DMS 273 treated with DMSO at 0.1 percent for 48 hours (cell line): ENCODE data around the gene TBX21.

Experiments used
- DNase-seq: peaks from one replicate; lab custom pipeline; 2025; lab: John Stamatoyannopoulos, UW

The TBX21 gene

DNA sequence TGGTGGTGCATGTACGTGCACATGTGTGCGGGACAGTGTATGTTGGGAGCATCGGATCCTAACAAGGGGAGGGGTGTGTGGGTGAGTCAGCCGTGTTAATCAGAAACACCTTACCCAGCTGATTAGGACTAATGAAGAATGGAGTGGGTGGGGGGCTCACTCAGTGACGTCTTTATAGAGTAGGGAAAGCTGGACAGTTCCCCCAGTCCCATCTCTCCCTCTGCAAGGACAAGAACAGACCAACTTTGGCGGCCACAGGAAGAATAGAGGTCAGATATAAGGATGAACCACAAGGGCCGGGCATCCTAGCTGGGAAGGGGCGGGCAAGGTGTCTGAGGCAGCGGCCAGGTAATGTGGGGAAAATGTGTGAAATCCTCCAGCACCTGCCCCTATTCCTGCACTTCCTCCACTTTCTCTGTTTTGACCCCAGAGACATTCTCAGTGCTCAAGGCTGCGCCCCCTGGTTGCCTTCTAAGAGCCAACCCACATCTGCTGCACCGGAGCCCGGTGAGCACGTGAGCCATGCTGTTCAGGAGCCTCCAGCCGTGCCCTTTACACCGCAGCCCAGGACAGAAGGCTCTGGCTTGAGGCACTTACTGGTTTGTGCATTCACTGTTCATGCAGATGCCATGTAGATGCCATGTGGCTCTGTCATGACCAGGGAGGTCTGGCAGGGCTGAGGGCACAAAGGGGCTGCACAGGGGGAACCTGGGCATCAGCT, 18.9 kb upstream of the TBX21 start:
- DNase-seq, result no peak

GRCh38 chr17:47714773-47715396, 18.2 kb upstream of the TBX21 start:
- no peak for DNase-seq

GRCh38 chr17:47715669-47716325, 17.2 kb upstream of the TBX21 start:
- DNase-seq, result no peak

- no peak for DNase-seq
Measured at GRCh38 chr17:47716375-47716774, 16.7 kb upstream of the TBX21 start.

- DNase-seq, result no peak
Measured at GRCh38 chr17:47717261-47717697, 15.8 kb upstream of the TBX21 start.

- DNase-seq, result no peak
Measured at GRCh38 chr17:47717979-47718621, 14.9 kb upstream of the TBX21 start.

DNA sequence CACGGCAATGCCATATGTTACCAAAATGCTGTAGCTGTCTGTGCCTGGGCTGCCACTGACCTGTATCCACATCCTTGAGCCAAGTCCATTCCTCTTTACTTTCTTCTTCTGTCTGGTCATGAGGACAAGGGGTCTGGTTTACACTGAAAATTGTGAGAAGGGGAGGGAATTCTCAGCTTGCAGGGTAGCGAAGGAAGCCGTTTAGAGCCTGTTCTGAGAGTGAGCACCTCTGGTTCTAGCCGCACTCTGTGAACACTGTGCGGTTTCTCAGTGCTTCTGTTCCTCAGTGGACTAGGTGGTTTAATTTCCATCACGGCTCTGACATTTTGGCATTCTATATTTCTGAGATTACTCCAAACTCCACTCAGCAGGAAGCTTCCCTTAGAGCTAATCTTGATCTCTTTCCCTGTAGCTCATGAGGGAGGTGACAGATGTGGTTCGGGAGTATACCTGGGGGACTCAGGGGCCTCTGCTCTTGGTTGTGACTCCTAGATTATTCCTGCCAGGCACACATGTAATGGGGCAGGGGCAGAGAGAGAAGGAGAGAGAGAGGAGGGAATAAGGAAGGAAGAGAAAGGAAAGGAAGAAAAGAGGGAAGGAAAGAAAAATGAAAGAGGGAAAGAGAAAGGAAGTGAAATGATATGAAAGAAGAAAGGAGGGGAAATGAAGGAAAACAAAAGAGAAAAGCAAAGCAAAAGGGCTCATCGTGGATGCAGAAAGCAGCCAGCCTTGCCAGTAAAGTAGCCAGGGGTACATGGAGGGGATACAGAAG, 14.2 kb upstream of the TBX21 start:
- DNase-seq, result no peak

DNA sequence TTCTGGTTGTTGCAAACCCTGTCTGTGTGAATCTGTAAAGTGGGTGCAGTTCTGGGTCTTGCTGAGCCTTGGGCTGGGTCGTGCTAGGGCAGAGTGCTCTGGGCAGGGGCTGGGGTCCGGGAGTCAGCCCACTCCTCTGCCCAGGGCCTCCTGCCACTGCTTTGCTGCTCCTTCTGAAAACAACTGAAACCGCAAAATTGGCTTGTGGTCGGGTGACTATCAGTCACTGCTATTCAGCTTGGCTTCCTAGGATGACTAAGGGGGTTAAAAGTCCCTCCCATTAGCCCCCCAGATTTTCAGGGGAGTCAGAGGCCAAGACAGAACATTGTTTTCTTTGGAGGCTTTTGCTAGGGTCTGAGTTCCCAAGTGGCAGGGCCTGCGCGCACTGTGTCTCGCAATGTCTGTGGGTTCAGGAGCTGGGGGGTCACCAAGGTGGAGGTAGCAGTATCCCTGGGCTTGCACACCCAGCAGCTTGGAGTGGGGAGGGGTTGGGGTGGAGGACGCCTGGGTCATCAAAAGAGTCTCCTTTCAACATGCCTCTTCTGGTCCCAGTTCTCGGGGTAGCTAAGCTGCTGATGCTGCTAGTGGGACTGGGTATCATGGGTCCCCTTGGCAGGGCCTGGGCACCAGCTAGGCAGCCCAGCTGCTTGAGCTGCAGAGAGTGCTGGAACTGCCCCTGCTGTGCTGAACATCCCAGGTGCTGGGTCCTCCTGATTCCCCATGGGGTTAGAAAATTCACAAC, 13.5 kb upstream of the TBX21 start:
- DNase-seq, result no peak

GRCh38 chr17:47720196-47720595, 12.8 kb upstream of the TBX21 start:
- no peak for DNase-seq

DNA sequence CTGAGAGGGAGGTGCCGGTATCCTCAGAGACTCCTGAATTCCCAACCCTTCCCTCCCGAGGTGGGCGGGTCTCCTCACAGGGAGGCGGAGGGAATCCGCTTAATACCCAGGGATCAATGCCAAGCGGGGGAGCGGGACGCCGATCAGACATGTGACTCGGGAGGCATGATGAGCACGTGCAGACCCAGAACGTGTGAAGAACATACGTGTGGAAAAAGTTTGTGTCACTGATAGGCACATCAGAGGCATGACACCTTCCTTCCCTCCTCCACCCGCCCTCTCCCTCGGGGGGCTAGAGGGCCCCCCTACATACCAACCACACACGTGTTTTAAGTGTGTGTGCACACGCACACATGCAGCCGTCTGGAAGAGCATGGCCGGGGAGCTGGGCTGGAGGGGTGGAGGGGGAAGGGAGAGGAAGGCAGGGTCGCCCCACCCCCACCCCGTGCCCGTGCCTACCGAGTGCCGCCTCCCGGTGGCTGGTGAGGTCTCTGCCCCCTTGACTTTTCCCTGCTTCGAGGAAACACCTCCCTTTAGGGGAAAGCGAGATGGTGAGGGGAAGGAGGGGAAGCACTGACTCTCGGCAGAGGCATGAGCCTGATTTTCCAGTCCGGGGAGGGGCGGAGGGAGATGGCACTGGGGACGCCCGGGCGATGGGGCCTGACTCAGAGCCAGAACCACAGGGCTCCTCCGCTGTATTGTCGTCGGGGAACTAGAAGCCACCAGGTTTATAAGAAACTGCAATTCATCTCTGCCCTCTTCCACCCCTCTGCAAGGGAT, 12.1 kb upstream of the TBX21 start:
- DNase-seq, result no peak

GRCh38 chr17:47721725-47722124, 11.3 kb upstream of the TBX21 start:
- DNase-seq, result no peak

GRCh38 chr17:47724705-47725104, 8.3 kb upstream of the TBX21 start:
- no peak for DNase-seq

- no peak for DNase-seq
Measured at GRCh38 chr17:47725446-47726111, 7.5 kb upstream of the TBX21 start.

GRCh38 chr17:47726796-47727703, 6.0 kb upstream of the TBX21 start:
- DNase-seq, result no peak

GRCh38 chr17:47727704-47728036, 5.4 kb upstream of the TBX21 start:
- no peak for DNase-seq

GRCh38 chr17:47728214-47728877, 4.7 kb upstream of the TBX21 start:
- no peak for DNase-seq

DNA sequence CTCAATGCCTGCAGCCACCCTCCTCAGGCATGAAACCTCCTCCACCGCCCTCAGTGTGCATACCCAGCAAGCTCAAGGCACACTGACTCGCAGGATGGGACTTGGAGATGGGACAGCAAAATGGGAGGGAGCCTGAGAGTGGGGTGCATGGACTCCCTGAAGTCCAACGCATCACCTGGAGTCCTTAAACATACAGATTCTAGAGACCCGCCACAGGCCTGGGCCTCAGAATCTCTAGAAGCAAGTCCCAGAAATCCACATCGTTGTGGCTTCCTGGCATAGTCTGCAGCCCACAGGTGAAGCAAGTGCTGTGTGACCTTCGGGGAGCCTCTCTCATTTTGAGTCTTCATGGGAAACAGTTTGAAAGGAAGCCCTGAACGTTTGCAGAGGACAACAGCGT, 3.6 kb upstream of the TBX21 start:
- DNase-seq, result no peak

DNA sequence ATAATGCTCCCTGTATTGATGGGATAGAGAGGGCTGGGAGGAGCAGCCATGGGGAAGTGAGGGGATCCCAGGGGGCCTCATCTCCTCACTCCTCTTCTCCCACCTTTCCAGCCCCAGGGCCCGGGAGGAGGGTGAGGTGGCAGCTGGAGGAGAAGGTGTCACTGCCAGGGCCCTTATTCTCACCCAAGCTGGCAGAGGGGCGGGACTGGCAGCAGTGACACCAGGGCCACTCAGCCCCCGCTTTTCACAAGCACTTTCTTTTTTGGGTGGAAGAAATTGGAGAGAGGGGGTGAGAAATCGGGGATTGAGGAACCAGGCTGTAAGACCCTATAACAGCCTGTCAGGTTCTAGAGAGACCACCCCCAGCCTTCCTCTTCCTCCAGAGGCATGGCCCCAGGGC, 2.4 kb upstream of the TBX21 start:
- no peak for DNase-seq

DNA sequence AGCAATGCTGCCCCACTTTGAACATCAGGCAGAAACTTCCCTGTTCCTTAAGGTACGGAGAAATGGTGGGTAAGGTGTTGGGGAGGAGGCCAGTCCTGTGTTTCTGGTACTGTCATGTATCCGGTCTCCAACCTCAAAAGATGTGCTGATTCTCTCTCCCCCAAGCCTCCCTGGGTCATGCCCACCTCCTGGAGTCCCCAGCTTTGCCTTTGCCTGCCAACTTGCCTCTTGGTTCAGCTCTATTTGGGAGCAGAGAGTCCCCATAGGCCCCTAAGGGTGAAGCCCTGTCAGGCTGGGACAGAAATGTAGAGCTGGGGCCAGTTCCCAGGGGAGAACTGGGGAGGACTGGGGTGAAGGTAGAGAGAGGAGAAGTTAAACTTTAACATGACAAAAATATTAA, 1.6 kb upstream of the TBX21 start:
- no peak for DNase-seq
